Activated naive CD4-positive, alpha-beta T cell treated with anti-CD3 and anti-CD28 coated beads for 36 hours (primary cell): Measurements from ENCODE around the gene KCNAB1. TPM values are rescaled to one million over a fixed set of nuclear protein-coding genes. Genes with fewer than 3 reads are reported as not detected.
A peak's percentile ranks its signal among the peaks of the same experiment; 100 is the strongest.

Source experiments
- CTCF ChIA-PET: fragments of 350-600 bp; sonication (Branson Sonifier 250); formaldehyde crosslinking; loops from one replicate; lab custom pipeline; 2021; ENCODE audit warnings: antibody characterized with exemption; lab: Charles Lee
- DNase-seq: peaks from one replicate; pipeline ENCODE4 v3.0.0-alpha.2; 2020
- H3K27ac Mint-ChIP-seq: one replicate; pipeline ENCODE4 v1.8.0; 2021; ENCODE audit warnings: mild to moderate bottlenecking, mixed read lengths
- H3K27me3 Mint-ChIP-seq: one replicate; pipeline ENCODE4 v1.8.0; 2021; ENCODE audit warnings: low read depth, mixed read lengths
- H3K36me3 Mint-ChIP-seq: one replicate; pipeline ENCODE4 v1.8.0; 2021; ENCODE audit warnings: low read depth, mixed read lengths
- H3K4me1 Mint-ChIP-seq: one replicate; pipeline ENCODE4 v1.8.0; 2021; ENCODE audit warnings: low read depth, mixed read lengths
- H3K4me3 Mint-ChIP-seq: one replicate; pipeline ENCODE4 v1.8.0; 2021; ENCODE audit warnings: mild to moderate bottlenecking, moderate library complexity, mixed read lengths
- H3K9me3 Mint-ChIP-seq: one replicate; pipeline ENCODE4 v1.8.0; 2021; ENCODE audit warnings: mixed read lengths
- intact Hi-C: fragments of 100-400 bp; cut with micrococcal nuclease; formaldehyde crosslinking; loops from one replicate; pipeline ENCODE4 v1.15.1; 2023
- total RNA-seq, 2 experiments: library from RNA; stranded (reverse); gene quantifications; one replicate each; pipeline ENCODE4 v1.2.3, GENCODE V29; 2021

Gene KCNAB1
- total RNA-seq, 2 experiments from 2014 or later: not detected

GRCh38 chr3:156536524-156537316 lies 416.3 kb downstream of the KCNAB1 start:
- Mint-ChIP-seq H3K27me3 (no peaks in the 10 kb centered on the region), H3K27ac (no peak overlapping the region)
- CTCF ChIA-PET: no interaction called here

GRCh38 chr3:156539051-156539450 lies 418.7 kb downstream of the KCNAB1 start:
- intact Hi-C loops: no loop called here
- DNase-seq: no peak
- Mint-ChIP-seq H3K4me1 (peaks cover 4% of the 10 kb centered on the region), H3K4me3 (no peak overlapping the region), H3K36me3 (peaks cover 10% of the 10 kb centered on the region), H3K9me3 (no peaks in the 10 kb centered on the region), H3K27me3 (no peaks in the 10 kb centered on the region), H3K27ac (no peak overlapping the region)
- CTCF ChIA-PET: interaction anchor here (1.1 kb wide), 1 partner anchor 16 kb away, joined by 3 read pairs; the partner anchor contains the start of gene SSR3

More at GRCh38 chr3:156536524-156537316, 416.3 kb downstream of the KCNAB1 start:
- Mint-ChIP-seq H3K9me3 (no peaks in the 10 kb centered on the region), H3K4me1 (peaks cover 4% of the 10 kb centered on the region), H3K4me3 (no peak overlapping the region), H3K36me3 (peaks cover 12% of the 10 kb centered on the region)
- no peak for DNase-seq
- intact Hi-C loops: no loop called here

- H3K27ac Mint-ChIP-seq: no peak overlapping the region
- H3K4me1 Mint-ChIP-seq: peaks cover 4% of the 10 kb centered on the region
- no peak for DNase-seq
- no peak overlapping the region for H3K4me3 Mint-ChIP-seq
- no peaks in the 10 kb centered on the region for H3K27me3 Mint-ChIP-seq
- intact Hi-C loops: loop anchor here (2.0 kb wide), 1 partner anchor 31 kb away; no protein-coding TSS in a partner anchor
- CTCF ChIA-PET: interaction anchor here (0.6 kb wide), 1 partner anchor 662 kb away, joined by 3 read pairs; no protein-coding TSS in a partner anchor
- no peaks in the 10 kb centered on the region for H3K9me3 Mint-ChIP-seq
- H3K36me3 Mint-ChIP-seq: peaks cover 10% of the 10 kb centered on the region
These were observed 419.4 kb downstream of the KCNAB1 start for GRCh38 chr3:156539802-156540201.

- Mint-ChIP-seq H3K36me3 (peaks cover 22% of the 10 kb centered on the region), H3K4me3 (no peak overlapping the region), H3K27ac (no peak overlapping the region), H3K9me3 (no peaks in the 10 kb centered on the region), H3K27me3 (no peaks in the 10 kb centered on the region), H3K4me1 (peaks cover 12% of the 10 kb centered on the region)
- no peak for DNase-seq
- CTCF ChIA-PET: interaction anchor here (0.5 to 1.9 kb wide), 9 partner anchors 12 to 562 kb away, joined by 3 to 12 read pairs (median 5); partner anchors contain the start of gene SSR3
- intact Hi-C loops: no loop called here
These were observed 422.0 kb downstream of the KCNAB1 start for GRCh38 chr3:156542101-156543042.

GRCh38 chr3:156543043-156543555 lies 422.7 kb downstream of the KCNAB1 start:
- DNase-seq: no peak
- H3K4me1 Mint-ChIP-seq: peaks cover 12% of the 10 kb centered on the region
- H3K36me3 Mint-ChIP-seq: peaks cover 23% of the 10 kb centered on the region
- H3K27me3 Mint-ChIP-seq: no peaks in the 10 kb centered on the region
- no peak overlapping the region for H3K4me3 Mint-ChIP-seq
- no peaks in the 10 kb centered on the region for H3K9me3 Mint-ChIP-seq
- CTCF ChIA-PET: interaction anchor here (0.6 to 1.8 kb wide), 9 partner anchors 18 to 594 kb away, joined by 3 to 9 read pairs (median 4); no protein-coding TSS in a partner anchor
- intact Hi-C loops: no loop called here
- no peak overlapping the region for H3K27ac Mint-ChIP-seq

GRCh38 chr3:156547637-156548036 lies 427.3 kb downstream of the KCNAB1 start:
- Mint-ChIP-seq H3K27me3 (no peaks in the 10 kb centered on the region), H3K4me1 (peaks cover 36% of the 10 kb centered on the region), H3K4me3 (no peak overlapping the region), H3K9me3 (no peaks in the 10 kb centered on the region), H3K36me3 (peaks cover 42% of the 10 kb centered on the region), H3K27ac (no peak overlapping the region)
- no peak for DNase-seq
- intact Hi-C loops: no loop called here
- CTCF ChIA-PET: interaction anchor here (1.7 kb wide), 1 partner anchor 15 kb away, joined by 4 read pairs; no protein-coding TSS in a partner anchor

GRCh38 chr3:156548041-156548687 lies 427.8 kb downstream of the KCNAB1 start:
- no peak overlapping the region for H3K4me3 Mint-ChIP-seq
- peaks cover 43% of the 10 kb centered on the region for H3K36me3 Mint-ChIP-seq
- no peaks in the 10 kb centered on the region for H3K27me3 Mint-ChIP-seq
- CTCF ChIA-PET: interaction anchor here (1.7 kb wide), 1 partner anchor 15 kb away, joined by 4 read pairs; no protein-coding TSS in a partner anchor
- H3K9me3 Mint-ChIP-seq: no peaks in the 10 kb centered on the region
- intact Hi-C loops: no loop called here
- peaks cover 41% of the 10 kb centered on the region for H3K4me1 Mint-ChIP-seq
- DNase-seq: no peak
- no peak overlapping the region for H3K27ac Mint-ChIP-seq

GRCh38 chr3:156548902-156549301 lies 428.5 kb downstream of the KCNAB1 start:
- no peak overlapping the region for H3K27ac Mint-ChIP-seq
- H3K36me3 Mint-ChIP-seq: peaks cover 44% of the 10 kb centered on the region
- peaks cover 48% of the 10 kb centered on the region for H3K4me1 Mint-ChIP-seq
- no peaks in the 10 kb centered on the region for H3K9me3 Mint-ChIP-seq
- intact Hi-C loops: no loop called here
- no peak for DNase-seq
- H3K4me3 Mint-ChIP-seq: no peak overlapping the region
- CTCF ChIA-PET: interaction anchor here (1.7 kb wide), 1 partner anchor 14 kb away, joined by 4 read pairs; no protein-coding TSS in a partner anchor
- H3K27me3 Mint-ChIP-seq: no peaks in the 10 kb centered on the region

GRCh38 chr3:156551261-156551660 lies 430.9 kb downstream of the KCNAB1 start:
- CTCF ChIA-PET: no interaction called here
- no peak overlapping the region for H3K4me3 Mint-ChIP-seq
- intact Hi-C loops: no loop called here

GRCh38 chr3:156551746-156552145 lies 431.4 kb downstream of the KCNAB1 start:
- no peak for DNase-seq
- Mint-ChIP-seq H3K27ac (no peak overlapping the region), H3K27me3 (no peaks in the 10 kb centered on the region), H3K9me3 (no peaks in the 10 kb centered on the region), H3K4me1 (peaks cover 47% of the 10 kb centered on the region), H3K36me3 (peaks cover 34% of the 10 kb centered on the region), H3K4me3 (no peak overlapping the region)
- intact Hi-C loops: no loop called here
- CTCF ChIA-PET: interaction anchor here (0.7 kb wide), 1 partner anchor 136 kb away, joined by 3 read pairs; no protein-coding TSS in a partner anchor

More at GRCh38 chr3:156551261-156551660, 430.9 kb downstream of the KCNAB1 start:
- Mint-ChIP-seq H3K27ac (no peak overlapping the region), H3K9me3 (no peaks in the 10 kb centered on the region), H3K27me3 (no peaks in the 10 kb centered on the region), H3K4me1 (peaks cover 52% of the 10 kb centered on the region), H3K36me3 (peaks cover 39% of the 10 kb centered on the region)
- no peak for DNase-seq

GRCh38 chr3:156552973-156553372 lies 432.6 kb downstream of the KCNAB1 start:
- CTCF ChIA-PET: interaction anchor here (0.9 kb wide), 1 partner anchor 584 kb away, joined by 3 read pairs; no protein-coding TSS in a partner anchor
- no peaks in the 10 kb centered on the region for H3K27me3 Mint-ChIP-seq
- H3K4me1 Mint-ChIP-seq: peaks cover 44% of the 10 kb centered on the region
- intact Hi-C loops: no loop called here
- peaks cover 28% of the 10 kb centered on the region for H3K36me3 Mint-ChIP-seq
- no peaks in the 10 kb centered on the region for H3K9me3 Mint-ChIP-seq
- no peak overlapping the region for H3K27ac Mint-ChIP-seq
- H3K4me3 Mint-ChIP-seq: peak overlapping the region; percentile 18
- DNase-seq: no peak
